IPS DF 4.7 (cell line): ENCODE results near the gene CRELD2.

Source experiments
- DNase-seq: peaks from one replicate; pipeline ENCODE4 v3.0.0-alpha.2; 2013; ENCODE audit warnings: low spot score; ENCODE audit errors: extremely low read depth

CRELD2 gene

GRCh38 chr22:49956914-49957825, 38.7 kb downstream of the CRELD2 start:
- no peak for DNase-seq

GRCh38 chr22:49957826-49958365, 39.5 kb downstream of the CRELD2 start:
- DNase-seq: no peak

- DNase-seq: no peak
Measured at GRCh38 chr22:49958366-49958921, 40.0 kb downstream of the CRELD2 start.

GRCh38 chr22:49958931-49959781, 40.7 kb downstream of the CRELD2 start:
- no peak for DNase-seq

- no peak for DNase-seq
Measured at GRCh38 chr22:49959782-49960158, 41.3 kb downstream of the CRELD2 start.

- DNase-seq: no peak
Measured at GRCh38 chr22:49960159-49961004, 41.9 kb downstream of the CRELD2 start, which contains the start of gene PIM3. PIM3 (plus strand) TSS chr22:49960772; CDS start chr22:49960948, 176 bp downstream.

GRCh38 chr22:49961005-49961600, 42.7 kb downstream of the CRELD2 start:
- no peak for DNase-seq

- DNase-seq: no peak
Measured at GRCh38 chr22:49961601-49962011, 43.2 kb downstream of the CRELD2 start.

GRCh38 chr22:49962012-49962750, 43.7 kb downstream of the CRELD2 start:
- no peak for DNase-seq

GRCh38 chr22:49962751-49963646, 44.6 kb downstream of the CRELD2 start:
- DNase-seq: no peak

GRCh38 chr22:49963647-49964026, 45.2 kb downstream of the CRELD2 start:
- no peak for DNase-seq

GRCh38 chr22:49964136-49965090, 46.0 kb downstream of the CRELD2 start:
- no peak for DNase-seq

GRCh38 chr22:49965091-49966040, 46.9 kb downstream of the CRELD2 start:
- no peak for DNase-seq

- DNase-seq: no peak
Measured at GRCh38 chr22:49966041-49966773, 47.8 kb downstream of the CRELD2 start.
